HCT116 (cell line): Measurements from ENCODE around the gene CYB5R2.

Experiments
- CEBPB ChIP-seq: IDR thresholded peaks from 2 replicates; pipeline ENCODE4 v1.6.1; 2012; ENCODE audit warnings: low read depth
- EGR1 ChIP-seq: IDR thresholded peaks from 2 replicates; pipeline ENCODE4 v1.6.1; 2012; ENCODE audit warnings: low read depth
- ELF1 ChIP-seq: IDR thresholded peaks from 2 replicates; pipeline ENCODE4 v1.6.1; 2012; ENCODE audit warnings: low read depth, borderline replicate concordance
- EZH2 ChIP-seq: fragments of 200-600 bp; sonication (generic); IDR thresholded peaks from 2 replicates; pipeline ENCODE4 v1.6.1; 2017; ENCODE audit warnings: antibody characterized with exemption, mixed run types
- POLR2A ChIP-seq: IDR thresholded peaks from 2 replicates; pipeline ENCODE4 v1.7.0; 2011; ENCODE audit warnings: borderline replicate concordance; ENCODE audit not compliant: insufficient read depth, insufficient read length; ENCODE audit errors: extremely low read depth
- POLR2AphosphoS5 ChIP-seq: IDR thresholded peaks from 2 replicates; pipeline ENCODE4 v1.6.1; 2011; ENCODE audit warnings: mild to moderate bottlenecking, low read depth, low read length, moderate library complexity
- RAD21 ChIP-seq: IDR thresholded peaks from 2 replicates; pipeline ENCODE4 v1.6.1; 2012; ENCODE audit warnings: low read depth, mild to moderate bottlenecking
- REST ChIP-seq: IDR thresholded peaks from 2 replicates; pipeline ENCODE4 v1.6.1; 2012; ENCODE audit warnings: low read depth
- SP1 ChIP-seq: IDR thresholded peaks from 2 replicates; pipeline ENCODE4 v1.6.1; 2012; ENCODE audit warnings: low read depth
- ZNF274 ChIP-seq: fragments of 200-500 bp; sonication (Bioruptor generic); IDR thresholded peaks from 2 replicates; pipeline ENCODE4 v1.6.1; 2014; ENCODE audit warnings: mild to moderate bottlenecking, low read depth, low read length, inconsistent platforms
- TF ChIP-seq, protein P1 (sequence below), 3 experiments: fragments of 200-600 bp in 1 of 3; sonication (generic) in 1 of 3; IDR thresholded peaks in 2 of 3; conservative IDR thresholded peaks in 1 of 3; 2 replicates each; pipeline ENCODE4 v1.5.1; 2012 to 2017; ENCODE audit warnings: low read depth in 2 of 3, low read length in 2 of 3, antibody characterized with exemption in 1 of 3, borderline replicate concordance in 1 of 3, control low read depth in 1 of 3, mild to moderate bottlenecking in 1 of 3, mixed read lengths in 1 of 3, mixed run types in 1 of 3, moderate library complexity in 1 of 3; ENCODE audit not compliant: insufficient read depth in 1 of 3

DNA sequence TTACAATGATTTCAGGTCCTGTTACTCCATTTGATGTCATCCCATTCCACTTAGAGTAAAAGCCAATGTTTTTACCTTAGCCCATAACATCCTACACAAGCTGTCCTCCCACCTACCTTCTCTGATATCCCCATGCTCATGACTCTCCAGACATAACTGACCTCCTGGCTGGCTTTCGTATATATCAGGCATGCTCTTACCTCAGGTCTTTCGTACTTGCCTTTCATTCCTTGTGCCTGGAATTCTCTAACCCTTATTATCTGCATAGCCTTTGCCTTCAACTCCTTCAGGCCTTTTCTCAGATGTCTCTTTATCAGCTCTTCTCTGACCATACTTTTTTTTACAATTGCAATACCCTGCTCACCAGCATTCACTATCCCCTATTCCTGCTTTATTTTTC, 10.3 kb upstream of the CYB5R2 start:
- TF ChIP-seq, protein P1, sequence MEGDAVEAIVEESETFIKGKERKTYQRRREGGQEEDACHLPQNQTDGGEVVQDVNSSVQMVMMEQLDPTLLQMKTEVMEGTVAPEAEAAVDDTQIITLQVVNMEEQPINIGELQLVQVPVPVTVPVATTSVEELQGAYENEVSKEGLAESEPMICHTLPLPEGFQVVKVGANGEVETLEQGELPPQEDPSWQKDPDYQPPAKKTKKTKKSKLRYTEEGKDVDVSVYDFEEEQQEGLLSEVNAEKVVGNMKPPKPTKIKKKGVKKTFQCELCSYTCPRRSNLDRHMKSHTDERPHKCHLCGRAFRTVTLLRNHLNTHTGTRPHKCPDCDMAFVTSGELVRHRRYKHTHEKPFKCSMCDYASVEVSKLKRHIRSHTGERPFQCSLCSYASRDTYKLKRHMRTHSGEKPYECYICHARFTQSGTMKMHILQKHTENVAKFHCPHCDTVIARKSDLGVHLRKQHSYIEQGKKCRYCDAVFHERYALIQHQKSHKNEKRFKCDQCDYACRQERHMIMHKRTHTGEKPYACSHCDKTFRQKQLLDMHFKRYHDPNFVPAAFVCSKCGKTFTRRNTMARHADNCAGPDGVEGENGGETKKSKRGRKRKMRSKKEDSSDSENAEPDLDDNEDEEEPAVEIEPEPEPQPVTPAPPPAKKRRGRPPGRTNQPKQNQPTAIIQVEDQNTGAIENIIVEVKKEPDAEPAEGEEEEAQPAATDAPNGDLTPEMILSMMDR (IDR thresholded peaks at IDR 0.05 in 2 of 3, conservative IDR thresholded peaks at IDR 0.05 in 1 of 3; ENCODE audit: borderline replicate concordance in 1 of 3, insufficient read depth in 1 of 3, low read depth in 2 of 3, low read length in 2 of 3) = no peak
- TF ChIP-seq REST (no peak), EZH2 (no peak), SP1 (no peak), ZNF274 (no peak), POLR2AphosphoS5 (no peak), EGR1 (no peak), CEBPB (no peak), POLR2A (no peak), RAD21 (no peak), ELF1 (no peak)
